Chondrocyte (in vitro differentiated cells): Measurements from ENCODE around the gene YRDC. TPM values are rescaled to one million over a fixed set of nuclear protein-coding genes. Genes with fewer than 3 reads are reported as not detected.

ENCODE experiments used
- DNase-seq: peaks from one replicate; pipeline ENCODE4 v3.0.0; 2021; ENCODE audit warnings: mixed read lengths, low spot score
- H3K27ac Mint-ChIP-seq: one replicate; pipeline ENCODE4 v1.8.0; 2021; ENCODE audit warnings: mild to moderate bottlenecking, moderate library complexity, mixed read lengths; ENCODE audit not compliant: unreplicated experiment
- H3K27me3 Mint-ChIP-seq: 2 replicates; pipeline ENCODE4 v1.8.0; 2021; ENCODE audit warnings: low read depth, mixed read lengths
- H3K36me3 Mint-ChIP-seq: 2 replicates; pipeline ENCODE4 v1.8.0; 2021; ENCODE audit warnings: low read depth, mixed read lengths
- H3K4me1 Mint-ChIP-seq: 2 replicates; pipeline ENCODE4 v1.8.0; 2021; ENCODE audit warnings: low read depth, mild to moderate bottlenecking, mixed read lengths
- H3K4me3 Mint-ChIP-seq: one replicate; pipeline ENCODE4 v1.8.0; 2021; ENCODE audit warnings: mild to moderate bottlenecking, moderate library complexity, mixed read lengths; ENCODE audit not compliant: unreplicated experiment
- H3K9me3 Mint-ChIP-seq: 2 replicates; pipeline ENCODE4 v1.8.0; 2021; ENCODE audit warnings: low read depth, mixed read lengths
- total RNA-seq: library from RNA; stranded (reverse); gene quantifications from 3 replicates; pipeline ENCODE4 v1.2.1, GENCODE V29; 2021
- TF ChIP-seq, protein P1 (sequence below): fragments of 200-600 bp; sonication (generic); IDR thresholded peaks from 2 replicates; pipeline ENCODE4 v1.5.0; 2021; ENCODE audit warnings: antibody characterized with exemption, mild to moderate bottlenecking, moderate library complexity

YRDC gene
- total RNA-seq, 1 donor from 2014 or later, result 15.5 TPM

DNA sequence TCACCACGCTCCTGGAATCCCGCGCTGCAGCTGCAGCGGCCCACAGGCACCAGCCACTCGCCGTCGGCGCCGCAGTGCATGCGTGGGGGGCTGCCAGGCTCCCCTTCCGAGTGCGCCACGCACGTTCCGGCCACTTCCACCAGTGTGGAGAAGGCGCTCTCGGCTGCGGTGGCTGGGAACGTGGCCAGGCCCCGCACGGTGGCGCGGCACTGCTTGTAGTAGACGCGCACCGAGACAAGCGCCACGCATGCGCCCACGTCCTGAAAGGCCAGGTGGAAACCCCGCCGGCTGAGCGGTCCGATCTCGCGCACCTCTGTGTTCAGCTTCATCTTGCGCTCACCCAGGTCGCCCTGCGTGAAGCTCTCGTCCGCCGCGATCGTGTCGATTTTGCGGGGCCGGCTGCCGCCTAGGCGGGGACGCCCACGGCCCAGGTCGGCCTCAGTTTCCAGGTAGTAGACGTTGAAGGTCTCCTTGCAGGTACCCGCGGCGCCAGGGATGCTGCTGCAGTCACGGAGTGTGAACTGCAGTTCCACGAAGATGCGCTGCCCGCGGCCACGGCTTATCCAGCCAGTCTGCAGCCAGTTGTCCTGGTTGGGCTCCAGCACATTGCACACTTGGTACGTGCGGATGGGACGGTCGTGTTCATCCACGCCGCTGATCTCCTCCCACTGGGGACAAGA lies 46.5 kb downstream of the YRDC start:
- TF ChIP-seq, protein P1, sequence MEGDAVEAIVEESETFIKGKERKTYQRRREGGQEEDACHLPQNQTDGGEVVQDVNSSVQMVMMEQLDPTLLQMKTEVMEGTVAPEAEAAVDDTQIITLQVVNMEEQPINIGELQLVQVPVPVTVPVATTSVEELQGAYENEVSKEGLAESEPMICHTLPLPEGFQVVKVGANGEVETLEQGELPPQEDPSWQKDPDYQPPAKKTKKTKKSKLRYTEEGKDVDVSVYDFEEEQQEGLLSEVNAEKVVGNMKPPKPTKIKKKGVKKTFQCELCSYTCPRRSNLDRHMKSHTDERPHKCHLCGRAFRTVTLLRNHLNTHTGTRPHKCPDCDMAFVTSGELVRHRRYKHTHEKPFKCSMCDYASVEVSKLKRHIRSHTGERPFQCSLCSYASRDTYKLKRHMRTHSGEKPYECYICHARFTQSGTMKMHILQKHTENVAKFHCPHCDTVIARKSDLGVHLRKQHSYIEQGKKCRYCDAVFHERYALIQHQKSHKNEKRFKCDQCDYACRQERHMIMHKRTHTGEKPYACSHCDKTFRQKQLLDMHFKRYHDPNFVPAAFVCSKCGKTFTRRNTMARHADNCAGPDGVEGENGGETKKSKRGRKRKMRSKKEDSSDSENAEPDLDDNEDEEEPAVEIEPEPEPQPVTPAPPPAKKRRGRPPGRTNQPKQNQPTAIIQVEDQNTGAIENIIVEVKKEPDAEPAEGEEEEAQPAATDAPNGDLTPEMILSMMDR, result no peak
- H3K27me3 Mint-ChIP-seq, result peaks cover 42% of the 10 kb centered on the region
- DNase-seq, result no peak
- H3K36me3 Mint-ChIP-seq, result peaks cover 2% of the 10 kb centered on the region
- no peak overlapping the region for H3K4me3 Mint-ChIP-seq
- no peaks in the 10 kb centered on the region for H3K9me3 Mint-ChIP-seq
- H3K27ac Mint-ChIP-seq, result no peak overlapping the region
- H3K4me1 Mint-ChIP-seq, result peaks cover 9% of the 10 kb centered on the region

DNA sequence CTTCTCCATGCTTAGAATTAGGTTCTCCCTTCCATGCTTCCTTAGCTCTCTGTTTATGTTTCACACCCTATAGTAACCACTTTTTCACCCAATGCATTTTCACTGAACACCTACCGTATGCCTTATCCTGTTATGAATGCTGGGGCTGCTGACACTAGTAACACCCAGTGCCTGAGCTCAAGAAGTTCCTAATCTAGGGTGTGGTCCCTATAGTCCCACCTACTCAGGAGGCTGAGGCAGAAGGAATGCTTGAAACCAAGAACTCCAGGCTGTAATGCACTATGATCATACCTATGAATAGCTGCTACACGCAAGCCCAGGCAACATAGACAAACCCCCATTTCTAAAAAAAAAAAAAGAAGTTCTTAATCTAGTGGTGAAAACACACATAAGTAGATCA lies 48.6 kb downstream of the YRDC start:
- Mint-ChIP-seq H3K4me1 (peaks cover 4% of the 10 kb centered on the region), H3K4me3 (no peak overlapping the region), H3K36me3 (peaks cover 2% of the 10 kb centered on the region), H3K9me3 (no peaks in the 10 kb centered on the region), H3K27me3 (peaks cover 28% of the 10 kb centered on the region), H3K27ac (no peak overlapping the region)
- TF ChIP-seq, protein P1, result no peak
- DNase-seq, result no peak

- H3K4me1 Mint-ChIP-seq, result no peaks in the 10 kb centered on the region
- no peaks in the 10 kb centered on the region for H3K36me3 Mint-ChIP-seq
- H3K4me3 Mint-ChIP-seq, result no peak overlapping the region
- H3K27ac Mint-ChIP-seq, result no peak overlapping the region
- peaks cover 26% of the 10 kb centered on the region for H3K27me3 Mint-ChIP-seq
- DNase-seq, result no peak
- no peaks in the 10 kb centered on the region for H3K9me3 Mint-ChIP-seq
- TF ChIP-seq, protein P1, result no peak
These were observed 52.0 kb downstream of the YRDC start for GRCh38 chr1:37755951-37756560.

DNA sequence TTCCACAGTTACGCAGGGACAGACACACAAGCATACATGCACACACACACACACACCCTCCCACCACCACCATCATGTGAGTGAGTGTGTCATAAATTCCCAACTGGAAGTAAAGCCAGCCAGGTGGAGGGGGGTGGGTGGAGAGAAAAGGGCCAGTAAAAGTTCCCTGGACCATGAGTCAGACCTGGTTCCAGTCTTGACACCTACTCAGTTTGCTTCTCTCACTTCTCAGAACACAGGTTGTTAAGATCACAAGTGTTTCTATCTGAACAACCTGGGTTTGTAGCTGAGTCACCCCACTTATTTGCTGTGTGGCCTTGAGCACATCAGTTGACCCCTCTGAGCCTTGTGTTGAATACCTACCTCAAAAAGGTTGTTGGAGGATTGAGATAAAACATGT lies 52.7 kb downstream of the YRDC start:
- no peak overlapping the region for H3K4me3 Mint-ChIP-seq
- H3K4me1 Mint-ChIP-seq, result no peaks in the 10 kb centered on the region
- TF ChIP-seq, protein P1, result no peak
- no peak overlapping the region for H3K27ac Mint-ChIP-seq
- H3K36me3 Mint-ChIP-seq, result no peaks in the 10 kb centered on the region
- H3K9me3 Mint-ChIP-seq, result no peaks in the 10 kb centered on the region
- DNase-seq, result no peak
- peaks cover 30% of the 10 kb centered on the region for H3K27me3 Mint-ChIP-seq

DNA sequence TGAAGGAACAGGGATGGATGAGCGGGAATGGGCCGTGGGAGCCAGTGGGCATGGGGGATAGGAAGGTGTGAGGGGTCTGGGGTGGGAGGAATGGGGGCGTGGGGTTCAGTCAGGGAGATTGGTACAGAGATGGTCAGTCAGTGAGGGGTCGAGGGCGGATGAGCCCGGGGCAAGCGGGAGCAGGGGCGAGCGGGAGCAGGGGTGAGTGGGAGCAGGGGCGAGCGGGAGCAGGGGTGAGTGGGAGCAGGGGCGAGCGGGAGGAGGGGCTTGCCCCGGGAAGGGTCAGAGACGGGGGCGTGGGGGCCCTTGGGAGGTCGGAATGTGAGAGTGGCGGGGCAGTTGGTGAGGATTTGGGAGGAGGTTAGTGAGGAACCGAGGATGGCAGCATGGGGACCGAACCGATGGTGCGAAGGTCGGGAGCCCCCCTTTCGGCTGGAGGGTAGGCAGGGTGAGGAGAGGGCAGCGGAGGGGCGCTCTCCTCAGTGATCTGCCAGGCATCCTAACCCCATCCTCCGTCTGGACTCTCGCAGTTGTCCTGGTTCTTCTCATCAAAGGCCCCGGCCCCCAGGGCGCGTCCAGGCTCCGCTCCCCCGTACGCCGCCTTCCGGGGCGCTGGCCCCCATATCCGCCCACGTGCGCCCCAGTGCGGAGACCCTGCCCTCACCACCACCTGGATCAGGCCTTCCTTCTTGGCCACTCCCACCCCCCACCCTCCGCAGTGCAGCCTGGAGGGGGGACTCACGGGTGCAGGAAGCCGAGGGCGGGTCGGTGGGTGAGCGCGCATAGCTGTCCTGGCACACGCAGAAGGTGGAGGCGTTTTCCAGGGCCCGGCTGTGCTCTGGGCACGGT lies 54.3 kb downstream of the YRDC start:
- Mint-ChIP-seq H3K4me1 (no peaks in the 10 kb centered on the region), H3K9me3 (no peaks in the 10 kb centered on the region), H3K36me3 (no peaks in the 10 kb centered on the region), H3K27me3 (peaks cover 39% of the 10 kb centered on the region), H3K27ac (no peak overlapping the region), H3K4me3 (peak overlapping the region; percentile 56)
- DNase-seq, result no peak
- TF ChIP-seq, protein P1, result no peak
